Tibial nerve (tissue), 3 donors: Measurements from ENCODE around the gene TCEA2.

ENCODE experiments used
- POLR2A ChIP-seq, 2 donors: fragments of 450-650 bp; IDR thresholded peaks; one replicate each; pipeline ENCODE4 v1.6.1; 2017; ENCODE audit warnings: antibody characterized with exemption in 2 of 2, mild to moderate bottlenecking in 2 of 2, moderate library complexity in 2 of 2
- TF ChIP-seq, protein P1 (sequence below), 5 experiments: fragments of 200-600 bp in 3 of 5; fragments of 450-650 bp in 2 of 5; sonication (generic) in 3 of 5; IDR thresholded peaks; one replicate each; pipeline ENCODE4 v1.5.1; 2016 to 2019; ENCODE audit warnings: antibody characterized with exemption in 5 of 5, mild to moderate bottlenecking in 3 of 5, moderate library complexity in 2 of 5

DNA sequence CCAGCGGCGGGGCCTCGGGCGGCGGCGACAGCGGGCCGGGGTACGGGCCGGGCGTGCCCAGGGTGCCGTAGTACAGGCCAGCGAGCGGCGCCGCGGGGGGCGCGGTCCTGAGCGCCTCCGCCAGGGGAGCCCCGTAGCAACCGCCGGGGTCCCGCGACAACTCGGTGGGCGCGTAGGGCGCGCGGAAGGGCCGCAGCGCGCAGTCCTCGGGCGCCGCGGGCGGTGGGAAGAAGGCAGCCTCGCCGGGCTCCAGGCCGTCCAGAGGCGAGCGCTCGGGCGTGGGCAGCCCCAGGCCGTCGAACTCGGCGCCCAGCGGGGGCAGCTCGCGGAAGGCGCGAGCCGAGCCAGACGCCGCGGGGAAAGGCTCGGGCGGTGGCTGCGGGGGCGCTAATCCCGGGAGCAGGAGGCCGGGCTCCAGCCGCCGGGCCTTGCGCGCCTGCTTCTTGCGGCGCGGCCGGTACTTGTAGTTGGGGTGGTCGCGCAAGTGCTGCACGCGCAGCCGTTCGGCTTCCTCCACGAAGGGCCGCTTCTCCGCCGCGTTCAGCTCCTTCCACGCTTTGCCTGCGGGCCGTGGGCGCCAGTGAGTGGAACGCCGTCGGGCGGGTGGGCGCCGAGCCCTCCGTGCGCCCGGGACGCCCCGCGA is 14.5 kb upstream of the TCEA2 start:
- TF ChIP-seq POLR2A (IDR thresholded peaks at IDR 0.05) = no peak
- TF ChIP-seq, protein P1, sequence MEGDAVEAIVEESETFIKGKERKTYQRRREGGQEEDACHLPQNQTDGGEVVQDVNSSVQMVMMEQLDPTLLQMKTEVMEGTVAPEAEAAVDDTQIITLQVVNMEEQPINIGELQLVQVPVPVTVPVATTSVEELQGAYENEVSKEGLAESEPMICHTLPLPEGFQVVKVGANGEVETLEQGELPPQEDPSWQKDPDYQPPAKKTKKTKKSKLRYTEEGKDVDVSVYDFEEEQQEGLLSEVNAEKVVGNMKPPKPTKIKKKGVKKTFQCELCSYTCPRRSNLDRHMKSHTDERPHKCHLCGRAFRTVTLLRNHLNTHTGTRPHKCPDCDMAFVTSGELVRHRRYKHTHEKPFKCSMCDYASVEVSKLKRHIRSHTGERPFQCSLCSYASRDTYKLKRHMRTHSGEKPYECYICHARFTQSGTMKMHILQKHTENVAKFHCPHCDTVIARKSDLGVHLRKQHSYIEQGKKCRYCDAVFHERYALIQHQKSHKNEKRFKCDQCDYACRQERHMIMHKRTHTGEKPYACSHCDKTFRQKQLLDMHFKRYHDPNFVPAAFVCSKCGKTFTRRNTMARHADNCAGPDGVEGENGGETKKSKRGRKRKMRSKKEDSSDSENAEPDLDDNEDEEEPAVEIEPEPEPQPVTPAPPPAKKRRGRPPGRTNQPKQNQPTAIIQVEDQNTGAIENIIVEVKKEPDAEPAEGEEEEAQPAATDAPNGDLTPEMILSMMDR (IDR thresholded peaks at IDR 0.05) = no peak
